ENCODE measurements around the gene SMIM41.

DNA sequence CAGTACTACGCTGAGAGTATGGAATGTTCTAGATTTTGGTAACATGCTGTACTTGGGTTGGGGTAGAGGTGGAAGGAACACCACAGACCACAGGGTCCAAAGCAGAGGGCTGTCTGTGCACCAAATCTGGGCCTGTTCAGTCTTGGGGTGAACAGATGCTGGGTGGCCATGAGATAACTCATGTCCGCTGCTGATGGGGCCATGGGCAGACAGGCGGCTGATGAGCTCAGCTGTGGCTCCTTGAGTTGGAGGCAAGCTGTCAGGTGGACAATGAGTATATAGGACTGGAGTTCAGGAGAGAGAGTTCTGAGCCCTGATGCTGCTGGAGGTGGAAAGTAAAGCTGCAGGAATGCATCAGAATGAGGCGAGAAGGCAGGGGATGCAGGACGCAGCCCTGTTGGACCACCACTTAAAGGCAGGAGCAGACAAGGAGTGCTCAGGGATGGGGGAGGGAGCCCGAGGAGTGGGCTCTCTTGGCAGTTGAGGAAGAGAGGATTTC is 6.2 kb downstream of the SMIM41 start:
- TF ChIP-seq CTCF (IDR thresholded peaks at IDR 0.05; ENCODE audit: insufficient read depth, low read length) = no peak
- no peak for TF ChIP-seq POLR2AphosphoS5 (IDR thresholded peaks at IDR 0.05; ENCODE audit: low read depth)
- no peak for TF ChIP-seq REST (IDR thresholded peaks at IDR 0.05; ENCODE audit: insufficient replicate concordance, low read depth)

Data from HL-60 (cell line).